Bronchial epithelial cell (primary cell): ENCODE measurements around the gene IZUMO2. TPM values are rescaled to one million over a fixed set of nuclear protein-coding genes. Genes with fewer than 3 reads are reported as not detected.
A peak's percentile ranks its signal among the peaks of the same experiment; 100 is the strongest.

Source experiments
- DNase-seq: peaks from one replicate; pipeline ENCODE4 v3.0.0-alpha.2; 2010; ENCODE audit warnings: low read depth
- FAIRE-seq: peaks from 2 replicates; lab custom pipeline; 2011; peaks lifted over from hg19 to GRCh38; lab: Jason Lieb, UNC
- H3K27me3 ChIP-seq: 2 replicates; pipeline ENCODE4 v1.5.1; 2011; ENCODE audit warnings: low read length; ENCODE audit not compliant: control insufficient read depth, insufficient read depth
- H3K36me3 ChIP-seq: 2 replicates; pipeline ENCODE4 v1.5.1; 2011; ENCODE audit warnings: low read length; ENCODE audit not compliant: control insufficient read depth, insufficient read depth
- H3K4me3 ChIP-seq: 2 replicates; pipeline ENCODE4 v1.5.1; 2011; ENCODE audit warnings: mild to moderate bottlenecking, low read depth, low read length, control low read depth
- total RNA-seq: library from RNA; depleted of rRNA; stranded (reverse); fragments of >200 nt; gene quantifications from 2 replicates; pipeline ENCODE4 v1.2.1, GENCODE V29; 2014
- TF ChIP-seq, protein P1 (sequence below): IDR thresholded peaks from 2 replicates; pipeline ENCODE4 v1.5.1; 2011; ENCODE audit warnings: mild to moderate bottlenecking, moderate library complexity, low read length, control low read depth, inconsistent platforms; ENCODE audit not compliant: insufficient read depth, severe bottlenecking

The IZUMO2 gene
- not detected in 2 replicates for total RNA-seq

DNA sequence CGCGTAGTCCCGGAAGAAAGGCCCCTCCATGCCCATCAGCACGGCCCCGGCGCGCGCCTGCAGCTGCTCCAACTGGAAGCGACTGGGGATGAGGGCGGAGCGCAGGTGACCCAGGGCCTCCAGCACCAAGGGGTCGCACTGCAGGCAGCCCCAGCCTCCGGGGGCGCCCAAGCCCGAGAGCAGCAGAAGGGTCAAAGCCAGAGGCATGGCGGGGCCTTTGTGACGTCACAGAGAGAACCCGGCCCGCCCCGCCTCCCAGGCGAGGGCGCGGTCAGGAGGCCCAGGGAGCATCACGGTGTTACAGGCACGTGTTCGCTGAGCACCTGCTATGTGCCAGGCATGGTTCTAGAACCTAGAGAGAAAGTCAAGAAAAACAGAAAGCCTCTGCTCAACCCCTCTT, at the start of gene IZUMO2:
Gene IZUMO2, minus strand, starts transcription at position 294 of the 400 bp plus-strand sequence. Its CDS starts 87 bp downstream, at position 207.
- FAIRE-seq, result no peak
- TF ChIP-seq, protein P1, sequence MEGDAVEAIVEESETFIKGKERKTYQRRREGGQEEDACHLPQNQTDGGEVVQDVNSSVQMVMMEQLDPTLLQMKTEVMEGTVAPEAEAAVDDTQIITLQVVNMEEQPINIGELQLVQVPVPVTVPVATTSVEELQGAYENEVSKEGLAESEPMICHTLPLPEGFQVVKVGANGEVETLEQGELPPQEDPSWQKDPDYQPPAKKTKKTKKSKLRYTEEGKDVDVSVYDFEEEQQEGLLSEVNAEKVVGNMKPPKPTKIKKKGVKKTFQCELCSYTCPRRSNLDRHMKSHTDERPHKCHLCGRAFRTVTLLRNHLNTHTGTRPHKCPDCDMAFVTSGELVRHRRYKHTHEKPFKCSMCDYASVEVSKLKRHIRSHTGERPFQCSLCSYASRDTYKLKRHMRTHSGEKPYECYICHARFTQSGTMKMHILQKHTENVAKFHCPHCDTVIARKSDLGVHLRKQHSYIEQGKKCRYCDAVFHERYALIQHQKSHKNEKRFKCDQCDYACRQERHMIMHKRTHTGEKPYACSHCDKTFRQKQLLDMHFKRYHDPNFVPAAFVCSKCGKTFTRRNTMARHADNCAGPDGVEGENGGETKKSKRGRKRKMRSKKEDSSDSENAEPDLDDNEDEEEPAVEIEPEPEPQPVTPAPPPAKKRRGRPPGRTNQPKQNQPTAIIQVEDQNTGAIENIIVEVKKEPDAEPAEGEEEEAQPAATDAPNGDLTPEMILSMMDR, result no peak
- Histone ChIP-seq H3K27me3 (no peaks in the 10 kb centered on the region), H3K4me3 (no peak within 1 kb of the TSS), H3K36me3 (no peaks in the 10 kb centered on the region)
- DNase-seq, result no peak

DNA sequence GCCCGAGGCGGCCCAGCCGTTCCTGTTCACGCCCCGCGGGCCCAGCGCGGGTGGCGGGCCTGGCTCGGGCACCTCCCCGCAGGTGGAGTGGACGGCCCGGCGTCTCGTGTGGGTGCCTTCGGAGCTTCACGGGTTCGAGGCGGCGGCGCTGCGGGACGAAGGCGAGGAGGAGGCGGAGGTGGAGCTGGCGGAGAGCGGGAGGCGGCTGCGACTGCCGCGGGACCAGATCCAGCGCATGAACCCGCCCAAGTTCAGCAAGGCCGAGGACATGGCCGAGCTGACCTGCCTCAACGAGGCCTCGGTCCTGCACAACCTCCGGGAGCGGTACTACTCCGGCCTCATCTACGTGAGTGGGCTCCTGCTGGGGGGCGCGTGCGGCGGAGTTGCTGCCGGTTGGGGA, 47.3 kb upstream of the IZUMO2 start:
- Histone ChIP-seq H3K27me3 (no peaks in the 10 kb centered on the region), H3K4me3 (no peak overlapping the region), H3K36me3 (no peaks in the 10 kb centered on the region)
- no peak for FAIRE-seq
- TF ChIP-seq, protein P1, result no peak
- no peak for DNase-seq

DNA sequence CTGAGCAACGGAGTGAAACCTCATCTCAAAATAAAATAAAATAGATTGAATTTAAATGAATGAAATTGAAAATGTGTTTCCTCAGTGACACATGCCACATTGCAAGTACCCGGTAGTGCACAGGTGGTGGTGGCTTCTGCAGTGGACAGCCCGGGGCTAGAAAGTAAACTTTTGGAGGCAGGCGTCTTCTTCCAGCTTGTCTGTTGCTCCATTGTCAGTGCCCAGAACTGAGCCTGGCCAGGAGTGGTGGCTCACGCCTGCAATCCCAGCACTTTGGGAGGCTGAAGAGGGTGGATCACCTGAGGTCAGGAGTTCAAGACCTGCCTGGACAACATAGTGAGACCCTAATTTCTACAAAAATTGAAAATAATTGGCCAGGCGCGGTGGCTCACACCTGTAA, 46.0 kb upstream of the IZUMO2 start:
- Histone ChIP-seq H3K36me3 (no peaks in the 10 kb centered on the region), H3K27me3 (peaks cover 1% of the 10 kb centered on the region), H3K4me3 (no peak overlapping the region)
- DNase-seq (no peak), FAIRE-seq (no peak)
- TF ChIP-seq, protein P1, result no peak

DNA sequence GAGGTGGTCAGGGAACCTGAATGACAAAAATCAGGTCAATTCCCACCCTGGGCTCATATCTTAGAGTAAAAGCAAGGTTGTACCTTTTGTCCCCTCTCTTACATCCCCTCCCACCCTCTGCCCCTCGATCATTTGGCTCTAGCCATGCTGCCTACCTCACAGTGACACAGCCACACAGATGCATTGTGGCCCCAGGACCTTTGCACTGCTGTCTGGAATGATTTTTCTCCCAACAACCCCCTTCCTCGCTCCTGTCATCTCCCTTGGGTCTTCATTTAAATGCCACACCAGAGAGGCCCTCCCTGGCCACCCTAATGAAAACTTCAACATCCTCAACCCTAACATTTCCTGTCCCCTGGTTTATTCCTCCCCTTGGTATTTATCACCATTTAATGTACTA, 44.6 kb upstream of the IZUMO2 start:
- DNase-seq (no peak), FAIRE-seq (peak; percentile 64)
- no peak overlapping the region for H3K4me3 ChIP-seq
- H3K27me3 ChIP-seq, result peaks cover 1% of the 10 kb centered on the region
- TF ChIP-seq, protein P1, result no peak
- H3K36me3 ChIP-seq, result no peaks in the 10 kb centered on the region

DNA sequence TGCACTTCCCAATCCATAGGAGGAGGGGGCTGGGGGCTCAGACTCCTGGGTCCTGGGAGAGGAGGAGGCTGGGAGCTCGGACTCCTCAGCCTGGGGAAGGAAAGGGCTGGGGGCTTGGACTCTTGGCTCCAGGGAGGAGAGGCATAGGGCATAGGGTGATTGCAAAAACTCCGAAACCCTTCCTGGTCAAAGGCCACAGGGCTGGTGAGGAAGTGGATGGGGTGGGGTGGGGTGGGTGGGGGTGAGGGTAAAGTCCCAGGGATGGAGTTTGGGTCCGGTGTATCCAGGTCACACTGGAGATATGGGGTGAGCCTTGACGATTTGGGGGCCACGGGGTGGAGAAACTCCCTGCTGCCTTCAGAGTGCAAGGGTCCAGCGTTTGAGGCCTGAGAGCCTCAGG, 43.1 kb upstream of the IZUMO2 start:
- H3K27me3 ChIP-seq, result peaks cover 1% of the 10 kb centered on the region
- no peak for DNase-seq
- H3K4me3 ChIP-seq, result no peak overlapping the region

DNA sequence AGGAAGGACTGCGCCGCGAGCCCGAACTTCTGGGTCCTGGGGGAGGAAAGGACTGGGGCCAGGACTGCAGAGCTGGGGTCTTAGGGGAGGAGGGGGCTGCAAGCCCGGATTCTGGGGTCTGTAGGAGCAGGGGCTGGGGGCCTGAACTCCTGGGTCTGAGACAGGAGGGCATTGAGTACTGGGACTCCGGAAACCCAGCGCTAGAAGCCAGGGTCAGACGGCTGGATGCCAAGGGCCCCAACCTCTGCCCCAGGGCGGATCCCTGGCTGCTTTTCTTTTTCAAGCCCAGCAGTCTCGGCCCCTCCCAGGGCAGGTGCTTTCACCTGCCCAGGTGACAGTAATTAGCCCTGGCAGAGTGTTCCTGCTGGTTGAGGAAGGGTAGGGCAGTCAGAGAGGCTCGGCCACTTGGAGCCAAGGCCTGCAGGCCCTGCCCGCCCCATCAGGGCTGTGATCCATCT, 42.6 kb upstream of the IZUMO2 start:
- TF ChIP-seq, protein P1, result no peak
- H3K36me3 ChIP-seq, result no peaks in the 10 kb centered on the region
- FAIRE-seq (no peak), DNase-seq (no peak)
- peak overlapping the region; percentile 25 for H3K4me3 ChIP-seq
- peaks cover 1% of the 10 kb centered on the region for H3K27me3 ChIP-seq

More for the DNA sequence above, 43.1 kb upstream of the IZUMO2 start:
- TF ChIP-seq, protein P1, result no peak
- no peaks in the 10 kb centered on the region for H3K36me3 ChIP-seq
- no peak for FAIRE-seq
